BJ (cell line): ENCODE data around the gene PPP4R1. TPM values are rescaled to one million over a fixed set of nuclear protein-coding genes. Genes with fewer than 3 reads are reported as not detected.

Source experiments
- CTCF ChIA-PET: fragments of 350-600 bp; formaldehyde crosslinking; extraction: SDS; loops from one replicate; lab custom pipeline; 2021; ENCODE audit warnings: antibody characterized with exemption, inconsistent platforms; lab: Yijun Ruan, JAX
- POLR2A ChIA-PET: fragments of 300-600 bp; sonication (Branson Sonifier 250); formaldehyde crosslinking; extraction: SDS; loops from one replicate; lab custom pipeline; 2021; ENCODE audit warnings: antibody characterized with exemption; lab: Charles Lee
- DNase-seq: peaks from one replicate; pipeline ENCODE4 v3.0.0-alpha.2; 2011; ENCODE audit warnings: low read depth
- H3K27me3 ChIP-seq: 2 replicates; pipeline ENCODE4 v1.6.0; 2011; ENCODE audit warnings: low read length; ENCODE audit not compliant: control insufficient read depth, insufficient read depth
- H3K36me3 ChIP-seq: 2 replicates; pipeline ENCODE4 v1.5.1; 2011; ENCODE audit warnings: low read length; ENCODE audit not compliant: control insufficient read depth, insufficient read depth
- H3K4me3 ChIP-seq: 2 replicates; pipeline ENCODE4 v1.5.1; 2011; ENCODE audit warnings: low read depth, mild to moderate bottlenecking, control low read depth, low read length
- polyA plus RNA-seq: library from polyadenylated mRNA; depleted of rRNA; stranded (reverse); fragments of >200 nt; gene quantifications from 2 replicates; pipeline ENCODE4 v1.2.3, GENCODE V29; 2011
- TF ChIP-seq, protein P1 (sequence below): IDR thresholded peaks from 2 replicates; pipeline ENCODE4 v1.5.1; 2011; ENCODE audit warnings: low read depth, mild to moderate bottlenecking, control low read depth, inconsistent platforms, low read length, moderate library complexity; ENCODE audit not compliant: insufficient read depth

PPP4R1 gene
- polyA plus RNA-seq, 1 experiment: 135 TPM

DNA sequence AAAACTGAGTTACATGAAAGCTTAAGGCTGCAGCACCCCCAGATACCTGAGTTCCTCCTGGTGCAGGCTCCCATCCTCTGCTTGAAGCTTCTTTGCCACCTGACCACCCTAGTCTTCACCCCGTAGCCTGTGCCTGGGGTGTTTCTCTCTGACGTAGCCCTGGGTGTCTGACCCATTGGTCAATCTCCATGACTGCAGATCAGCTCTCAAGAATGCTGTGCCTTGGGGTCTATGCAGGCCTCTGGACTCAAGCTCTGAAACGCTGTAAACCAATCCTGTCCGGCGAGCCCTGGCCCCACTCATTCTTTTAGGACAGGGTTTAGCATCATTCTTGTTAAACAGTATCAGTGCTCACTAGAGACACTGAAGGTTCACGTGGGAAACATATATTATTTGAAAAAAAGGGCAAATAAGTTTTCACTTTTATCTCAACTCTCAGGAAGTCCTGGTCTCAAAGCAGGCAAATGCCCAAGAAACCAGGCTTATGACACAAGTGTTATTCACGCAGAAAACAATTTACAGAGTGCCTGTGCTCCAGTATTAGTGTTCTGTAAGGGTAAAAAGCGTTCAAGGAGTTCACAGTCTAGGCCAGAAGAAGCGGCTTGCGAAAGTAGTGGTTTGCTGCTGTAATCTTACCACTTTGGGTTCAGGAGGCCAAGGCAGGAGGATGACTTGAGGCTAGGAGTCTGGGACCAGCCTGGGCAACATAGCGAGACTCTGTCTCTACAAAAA, 22.8 kb upstream of the PPP4R1 start:
- CTCF ChIA-PET: interaction anchor here (1.0 kb wide), 1 partner anchor 10 kb away, joined by 3 read pairs; no protein-coding TSS in a partner anchor
- POLR2A ChIA-PET: no interaction called here
- H3K4me3 ChIP-seq: no peak overlapping the region
- no peaks in the 10 kb centered on the region for H3K27me3 ChIP-seq
- TF ChIP-seq, protein P1, sequence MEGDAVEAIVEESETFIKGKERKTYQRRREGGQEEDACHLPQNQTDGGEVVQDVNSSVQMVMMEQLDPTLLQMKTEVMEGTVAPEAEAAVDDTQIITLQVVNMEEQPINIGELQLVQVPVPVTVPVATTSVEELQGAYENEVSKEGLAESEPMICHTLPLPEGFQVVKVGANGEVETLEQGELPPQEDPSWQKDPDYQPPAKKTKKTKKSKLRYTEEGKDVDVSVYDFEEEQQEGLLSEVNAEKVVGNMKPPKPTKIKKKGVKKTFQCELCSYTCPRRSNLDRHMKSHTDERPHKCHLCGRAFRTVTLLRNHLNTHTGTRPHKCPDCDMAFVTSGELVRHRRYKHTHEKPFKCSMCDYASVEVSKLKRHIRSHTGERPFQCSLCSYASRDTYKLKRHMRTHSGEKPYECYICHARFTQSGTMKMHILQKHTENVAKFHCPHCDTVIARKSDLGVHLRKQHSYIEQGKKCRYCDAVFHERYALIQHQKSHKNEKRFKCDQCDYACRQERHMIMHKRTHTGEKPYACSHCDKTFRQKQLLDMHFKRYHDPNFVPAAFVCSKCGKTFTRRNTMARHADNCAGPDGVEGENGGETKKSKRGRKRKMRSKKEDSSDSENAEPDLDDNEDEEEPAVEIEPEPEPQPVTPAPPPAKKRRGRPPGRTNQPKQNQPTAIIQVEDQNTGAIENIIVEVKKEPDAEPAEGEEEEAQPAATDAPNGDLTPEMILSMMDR: no peak
- H3K36me3 ChIP-seq: no peaks in the 10 kb centered on the region
- DNase-seq: no peak

GRCh38 chr18:9634856-9635255, 20.5 kb upstream of the PPP4R1 start:
- DNase-seq: no peak
- no peaks in the 10 kb centered on the region for H3K36me3 ChIP-seq
- no peak overlapping the region for H3K4me3 ChIP-seq
- ChIA-PET POLR2A (no interaction called here), CTCF (no interaction called here)
- TF ChIP-seq, protein P1: no peak
- H3K27me3 ChIP-seq: no peaks in the 10 kb centered on the region

DNA sequence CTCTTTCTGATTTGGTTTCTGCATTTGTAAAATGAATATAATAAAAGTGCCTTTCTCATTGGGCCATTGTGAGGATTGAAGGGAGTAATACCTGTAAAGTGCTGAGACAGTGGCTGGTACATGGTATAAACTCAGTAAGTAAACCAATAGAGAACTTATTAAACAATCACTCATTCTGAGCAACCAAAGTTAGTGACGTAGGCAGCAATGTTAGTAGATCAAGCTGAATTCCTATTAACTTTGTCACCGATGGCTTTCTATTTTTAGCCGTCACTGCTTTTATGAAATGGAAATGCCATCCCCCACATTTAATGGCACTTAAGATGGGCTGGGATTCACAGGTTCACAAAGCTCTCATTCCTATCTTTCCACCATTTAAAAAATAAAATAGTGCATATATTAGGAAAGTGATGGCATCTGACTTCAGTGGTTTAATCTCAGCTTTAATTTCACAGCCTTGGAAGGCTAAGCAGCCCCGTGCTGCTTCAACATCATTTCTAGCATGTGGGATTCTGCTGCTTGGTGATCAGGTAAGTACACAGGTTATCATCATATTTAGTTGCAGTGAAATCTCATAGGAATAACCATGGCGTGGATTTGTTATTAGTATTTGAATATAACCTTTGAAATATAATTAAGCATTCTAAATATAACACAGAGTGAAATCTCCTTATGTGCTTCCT, 17.6 kb upstream of the PPP4R1 start:
- Histone ChIP-seq H3K4me3 (no peak overlapping the region), H3K27me3 (no peaks in the 10 kb centered on the region), H3K36me3 (no peaks in the 10 kb centered on the region)
- CTCF ChIA-PET: interaction anchor here (0.5 to 1.5 kb wide), 4 partner anchors 10 to 31 kb away, joined by 3 to 5 read pairs (median 4); no protein-coding TSS in a partner anchor
- POLR2A ChIA-PET: no interaction called here
- TF ChIP-seq, protein P1: no peak
- DNase-seq: peak; percentile 63

- CTCF ChIA-PET: no interaction called here
- POLR2A ChIA-PET: no interaction called here
- Histone ChIP-seq H3K4me3 (no peak overlapping the region), H3K27me3 (no peaks in the 10 kb centered on the region), H3K36me3 (no peaks in the 10 kb centered on the region)
- DNase-seq: no peak
- TF ChIP-seq, protein P1: no peak
These were observed 16.1 kb upstream of the PPP4R1 start for GRCh38 chr18:9630444-9630843.

DNA sequence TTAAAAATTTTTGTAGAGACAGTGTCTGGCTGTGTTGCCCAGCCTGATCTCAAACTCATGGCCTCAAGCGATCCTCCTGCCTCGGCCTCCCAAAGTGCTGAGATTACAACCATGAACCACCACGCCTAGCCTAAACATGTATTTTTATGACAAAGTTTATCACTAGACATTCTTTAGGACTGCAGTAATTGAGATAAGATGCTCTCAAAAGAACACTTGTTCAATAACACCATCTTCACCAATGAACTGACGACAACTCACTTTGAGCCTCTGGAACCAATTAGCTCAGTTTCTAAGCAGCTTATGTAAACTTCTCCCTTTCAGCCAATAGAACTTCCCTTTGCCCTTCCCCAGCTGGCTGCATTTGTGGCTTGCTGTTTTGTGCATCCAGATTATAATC, 15.3 kb upstream of the PPP4R1 start:
- POLR2A ChIA-PET: no interaction called here
- Histone ChIP-seq H3K27me3 (no peaks in the 10 kb centered on the region), H3K4me3 (no peak overlapping the region), H3K36me3 (no peaks in the 10 kb centered on the region)
- TF ChIP-seq, protein P1: no peak
- no peak for DNase-seq
- CTCF ChIA-PET: no interaction called here
